Breast epithelium (tissue), 4 donors: ENCODE results near the gene CSF2RB. TPM values are rescaled to one million over a fixed set of nuclear protein-coding genes. Genes with fewer than 3 reads are reported as not detected.

Experiments
- DNase-seq, 2 donors: peaks; one replicate each; pipeline ENCODE4 v3.0.0-alpha.2; 2019; ENCODE audit warnings: low spot score in 2 of 2
- H3K27ac ChIP-seq, 2 donors: fragments of 200-600 bp; sonication (generic) in 1 of 2; one replicate each; pipeline ENCODE4 v1.5.1; 2016 to 2019; ENCODE audit warnings: mild to moderate bottlenecking in 1 of 2
- H3K27me3 ChIP-seq, 2 donors: fragments of 200-600 bp; sonication (generic) in 1 of 2; one replicate each; pipeline versions ENCODE4 v1.5.1 to v1.6.0; 2017 to 2019; ENCODE audit warnings: control low read depth in 1 of 2, mild to moderate bottlenecking in 1 of 2
- H3K36me3 ChIP-seq: fragments of 200-600 bp; one replicate; pipeline ENCODE4 v1.5.1; 2019
- H3K4me1 ChIP-seq, 2 donors: fragments of 200-600 bp; sonication (generic); one replicate each; pipeline ENCODE4 v1.5.1; 2016 to 2019; ENCODE audit warnings: control low read depth in 1 of 2
- H3K4me3 ChIP-seq, 3 donors: fragments of 200-600 bp; sonication (generic); 1 replicate in 2 of 3; 2 replicates in 1 of 3; pipeline ENCODE4 v1.5.1; 2016 to 2019; ENCODE audit warnings: mild to moderate bottlenecking in 3 of 3, moderate library complexity in 2 of 3
- H3K9me3 ChIP-seq, 2 donors: fragments of 200-600 bp; sonication (generic) in 1 of 2; one replicate each; pipeline ENCODE4 v1.5.1; 2016 to 2019; ENCODE audit warnings: control low read depth in 1 of 2
- CTCF ChIP-seq, 3 donors: fragments of 450-650 bp; IDR thresholded peaks; one replicate each; pipeline ENCODE4 v1.5.1; 2016 to 2017; ENCODE audit warnings: antibody characterized with exemption in 3 of 3, mild to moderate bottlenecking in 3 of 3, moderate library complexity in 3 of 3
- POLR2A ChIP-seq: fragments of 450-650 bp; IDR thresholded peaks from one replicate; pipeline ENCODE4 v1.6.1; 2016; ENCODE audit warnings: antibody characterized with exemption, mild to moderate bottlenecking, moderate library complexity
- POLR2AphosphoS5 ChIP-seq, 3 donors: sonication (generic); formaldehyde crosslinking; IDR thresholded peaks; one replicate each; pipeline ENCODE4 v1.6.1; 2017; ENCODE audit warnings: antibody characterized with exemption in 3 of 3
- intact Hi-C: fragments of 100-400 bp; cut with DNase I; formaldehyde crosslinking; loops from one replicate; pipeline ENCODE4 v1.15.1; 2023; ENCODE audit warnings: low total_unique reads
- total RNA-seq, 3 donors: library from RNA; depleted of rRNA; stranded (reverse); fragments of >200 nt; gene quantifications; one replicate each; pipeline ENCODE4 v1.1.0, GENCODE V29; 2016

The CSF2RB gene
- total RNA-seq, 3 donors from 2014 or later: 3.3 to 8.6 (median 3.8) TPM

DNA sequence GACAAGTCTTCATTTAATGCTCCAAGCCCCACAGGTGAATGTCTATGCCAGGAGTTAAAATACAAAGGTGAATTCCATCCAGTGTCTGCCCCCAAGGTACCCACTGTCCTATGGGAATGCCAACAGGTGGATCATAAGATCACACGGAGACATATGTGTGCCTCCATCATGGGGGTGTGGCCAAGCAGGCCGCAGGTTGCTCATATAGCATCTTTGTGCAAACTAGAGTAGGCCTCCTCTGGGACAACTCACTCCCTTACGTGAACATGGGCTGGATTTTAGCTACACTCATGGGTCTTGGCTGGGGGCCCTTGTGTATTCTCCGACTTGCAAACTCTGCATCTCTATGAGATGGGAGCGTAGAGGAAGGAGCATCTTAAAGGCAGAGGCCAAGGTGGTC is 45.7 kb upstream of the CSF2RB start:
- no peak for DNase-seq
- Histone ChIP-seq H3K9me3 (no peaks in the 10 kb centered on the region), H3K4me1 (peaks cover 0 to 3% of the 10 kb centered on the region in 2 donors), H3K27ac (no peak overlapping the region), H3K4me3 (no peak overlapping the region), H3K36me3 (no peaks in the 10 kb centered on the region), H3K27me3 (peaks cover 0 to 14% of the 10 kb centered on the region in 2 donors)
- TF ChIP-seq CTCF (IDR thresholded peaks at IDR 0.05): no peak
- TF ChIP-seq POLR2AphosphoS5 (IDR thresholded peaks at IDR 0.05): no peak
- no peak for TF ChIP-seq POLR2A
- intact Hi-C loops: no loop called here

DNA sequence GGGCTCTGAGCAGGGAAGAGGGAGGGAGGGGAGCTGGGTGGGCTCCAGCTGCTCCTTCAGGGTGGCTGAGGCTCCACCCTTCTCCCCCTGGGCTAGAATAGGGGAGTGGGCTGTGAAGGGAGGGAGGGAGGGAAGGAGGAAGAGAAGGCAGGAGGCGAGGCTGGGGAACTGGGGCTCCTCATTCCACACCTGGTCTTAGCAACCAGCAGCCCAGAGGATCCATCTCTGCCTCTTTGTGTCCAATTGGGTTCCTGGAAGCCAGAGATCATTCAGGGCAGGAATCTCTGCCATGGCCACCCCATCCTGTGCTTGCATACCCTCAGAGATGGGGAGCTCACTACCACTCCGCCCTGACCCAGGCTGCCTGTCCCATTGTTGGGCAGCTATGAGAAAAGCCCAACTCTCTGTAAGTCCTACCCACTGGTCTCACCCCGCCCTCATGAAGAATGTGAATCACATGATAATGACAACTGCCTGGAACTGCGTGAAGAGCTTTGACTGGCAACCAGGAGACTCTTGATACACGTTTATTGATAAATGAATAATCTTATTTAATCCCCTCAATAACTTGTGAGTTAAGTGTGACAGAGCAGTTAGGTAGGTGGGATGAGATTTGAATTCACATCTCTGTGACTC is 44.8 kb upstream of the CSF2RB start:
- Histone ChIP-seq H3K4me3 (no peak overlapping the region), H3K9me3 (no peaks in the 10 kb centered on the region)
- intact Hi-C loops: no loop called here

DNA sequence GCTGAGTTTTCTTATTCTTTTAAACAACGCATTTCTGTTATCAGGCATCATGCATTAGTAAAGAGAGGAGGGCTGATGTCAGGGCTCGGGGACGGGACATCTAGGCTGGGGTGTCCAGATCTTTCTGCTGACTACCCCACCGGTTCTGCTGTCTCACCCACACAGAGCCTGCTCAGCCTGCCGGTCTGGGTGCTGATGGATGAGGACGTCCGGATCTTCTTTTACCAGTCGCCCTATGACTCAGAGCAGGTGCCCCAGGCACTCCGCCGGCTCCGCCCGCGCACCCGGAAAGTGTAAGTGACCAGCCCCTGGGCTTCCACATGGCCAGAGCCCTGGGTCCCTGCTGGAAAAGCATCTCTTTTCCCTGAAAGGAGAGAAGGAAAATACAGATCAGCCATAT is 43.2 kb upstream of the CSF2RB start:
- intact Hi-C loops: no loop called here
- DNase-seq: peak in 1 of 2 donors; percentile 45
- Histone ChIP-seq H3K36me3 (no peaks in the 10 kb centered on the region), H3K4me3 (no peak overlapping the region), H3K27ac (no peak overlapping the region), H3K27me3 (peaks cover 0 to 12% of the 10 kb centered on the region in 2 donors), H3K4me1 (peaks cover 0 to 3% of the 10 kb centered on the region in 2 donors), H3K9me3 (no peaks in the 10 kb centered on the region)
- no peak for TF ChIP-seq POLR2A
- TF ChIP-seq POLR2AphosphoS5 (IDR thresholded peaks at IDR 0.05): no peak
- no peak for TF ChIP-seq CTCF (IDR thresholded peaks at IDR 0.05)

More for the DNA sequence above, 44.8 kb upstream of the CSF2RB start:
- peaks cover 0 to 3% of the 10 kb centered on the region in 2 donors for H3K4me1 ChIP-seq
- no peak overlapping the region for H3K27ac ChIP-seq
- no peak for TF ChIP-seq POLR2AphosphoS5 (IDR thresholded peaks at IDR 0.05)
- TF ChIP-seq CTCF (IDR thresholded peaks at IDR 0.05): no peak
- TF ChIP-seq POLR2A: no peak
- no peak for DNase-seq
- no peaks in the 10 kb centered on the region for H3K36me3 ChIP-seq
- peaks cover 0 to 14% of the 10 kb centered on the region in 2 donors for H3K27me3 ChIP-seq

DNA sequence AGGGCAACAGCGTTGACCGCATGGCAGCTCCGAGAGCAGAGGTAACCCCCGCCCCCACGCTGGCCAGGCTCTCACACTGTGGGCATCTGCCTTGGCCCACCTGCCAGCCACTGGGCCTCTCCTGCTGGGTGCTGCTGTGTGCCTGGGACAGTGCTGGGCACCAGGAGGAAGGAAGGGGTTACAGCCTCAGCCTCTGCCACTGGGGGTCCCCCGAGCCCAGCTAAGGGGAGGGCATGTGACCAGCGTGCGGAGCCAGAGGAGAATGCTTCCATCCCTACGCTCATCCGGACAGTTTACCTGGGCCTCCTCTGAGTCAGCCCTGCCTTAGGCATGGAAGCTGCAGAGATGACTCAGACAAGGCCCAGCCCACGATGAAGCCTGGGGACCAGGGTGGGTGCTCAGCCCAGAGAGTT is 41.8 kb upstream of the CSF2RB start:
- DNase-seq: no peak
- intact Hi-C loops: no loop called here
- no peak overlapping the region for H3K4me3 ChIP-seq
- H3K36me3 ChIP-seq: no peaks in the 10 kb centered on the region
- H3K4me1 ChIP-seq: peaks cover 0 to 3% of the 10 kb centered on the region in 2 donors
- no peaks in the 10 kb centered on the region for H3K9me3 ChIP-seq
- peak overlapping the region in 1 of 2 donors; percentile 56 for H3K27ac ChIP-seq
- no peak for TF ChIP-seq CTCF (IDR thresholded peaks at IDR 0.05)
- TF ChIP-seq POLR2A: no peak
- TF ChIP-seq POLR2AphosphoS5 (IDR thresholded peaks at IDR 0.05): no peak
- H3K27me3 ChIP-seq: no peaks in the 10 kb centered on the region

- Histone ChIP-seq H3K27me3 (no peaks in the 10 kb centered on the region), H3K27ac (peak overlapping the region in 1 of 2 donors; percentile 56), H3K9me3 (no peaks in the 10 kb centered on the region), H3K4me3 (no peak overlapping the region), H3K4me1 (peaks cover 0 to 3% of the 10 kb centered on the region in 2 donors), H3K36me3 (no peaks in the 10 kb centered on the region)
- no peak for DNase-seq
- no peak for TF ChIP-seq POLR2A
- TF ChIP-seq POLR2AphosphoS5 (IDR thresholded peaks at IDR 0.05): no peak
- no peak for TF ChIP-seq CTCF (IDR thresholded peaks at IDR 0.05)
- intact Hi-C loops: no loop called here
Observed at GRCh38 chr22:36872084-36872483, 41.3 kb upstream of the CSF2RB start.
